NCI-H82 (cell line): Measurements from ENCODE around the gene LMCD1.

Experiments used
- DNase-seq: peaks from one replicate; lab custom pipeline; 2025; lab: John Stamatoyannopoulos, UW

The LMCD1 gene, protein sequence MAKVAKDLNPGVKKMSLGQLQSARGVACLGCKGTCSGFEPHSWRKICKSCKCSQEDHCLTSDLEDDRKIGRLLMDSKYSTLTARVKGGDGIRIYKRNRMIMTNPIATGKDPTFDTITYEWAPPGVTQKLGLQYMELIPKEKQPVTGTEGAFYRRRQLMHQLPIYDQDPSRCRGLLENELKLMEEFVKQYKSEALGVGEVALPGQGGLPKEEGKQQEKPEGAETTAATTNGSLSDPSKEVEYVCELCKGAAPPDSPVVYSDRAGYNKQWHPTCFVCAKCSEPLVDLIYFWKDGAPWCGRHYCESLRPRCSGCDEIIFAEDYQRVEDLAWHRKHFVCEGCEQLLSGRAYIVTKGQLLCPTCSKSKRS

DNA sequence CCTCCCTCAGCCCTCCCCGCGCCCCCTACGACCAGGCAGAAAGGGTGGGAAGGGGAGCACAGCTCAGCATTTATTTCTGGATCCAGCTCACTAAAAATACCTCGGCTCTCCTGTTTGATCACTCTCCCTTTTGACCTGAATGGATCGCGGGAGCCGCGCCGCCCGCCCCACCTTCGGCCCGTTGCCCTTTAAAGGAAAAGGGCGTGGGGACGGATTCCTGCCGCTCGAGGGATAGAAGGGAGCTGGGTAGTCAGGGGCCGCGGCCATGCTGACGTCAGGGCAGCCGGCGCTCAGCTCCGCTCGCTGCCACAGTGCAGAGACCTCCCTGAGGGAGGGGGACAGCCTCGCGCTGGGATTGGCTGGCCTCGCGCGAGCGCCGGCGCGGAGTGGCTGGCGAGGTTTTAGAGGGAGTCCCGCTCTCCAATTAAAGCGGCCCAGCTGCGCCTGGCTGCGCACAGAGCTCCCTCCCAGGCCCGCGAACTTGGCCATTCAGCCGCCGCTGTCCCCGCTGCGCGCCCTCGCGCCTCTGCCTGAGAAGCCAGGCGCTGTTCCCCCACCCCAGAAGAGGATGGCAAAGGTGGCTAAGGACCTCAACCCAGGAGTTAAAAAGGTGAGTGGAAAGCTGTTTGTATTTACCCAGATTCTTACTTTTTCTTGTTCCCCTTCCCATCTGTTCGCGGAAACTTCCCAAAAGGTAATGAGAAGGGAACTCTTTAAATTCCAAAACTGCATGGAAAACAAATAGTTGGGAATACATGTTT lies at the start of gene LMCD1:
LMCD1 (plus strand) TSS at position 453 of the 761 bp plus-strand sequence; CDS start at position 569, 116 bp downstream.
- peak; percentile 95 for DNase-seq

DNA sequence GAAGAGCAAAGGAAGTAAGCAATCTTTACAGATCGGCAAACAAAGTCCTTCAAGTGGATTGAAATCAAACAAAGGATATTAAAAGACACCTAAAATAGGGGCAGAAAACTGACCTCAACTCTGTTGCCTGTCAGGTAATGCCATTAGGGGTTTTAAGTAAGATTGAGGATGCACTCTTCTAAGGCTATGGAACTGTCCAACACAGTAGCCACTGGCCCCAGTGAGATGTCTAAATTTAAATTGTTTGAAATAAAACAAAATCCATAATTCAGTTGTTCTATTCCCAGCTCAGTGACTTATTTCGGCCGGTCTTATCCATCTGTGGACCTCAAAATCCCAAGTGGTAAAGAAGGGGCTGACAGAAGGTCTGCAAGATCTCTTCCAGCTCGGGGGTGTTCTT lies 49.5 kb upstream of the LMCD1 start:
- no peak for DNase-seq

DNA sequence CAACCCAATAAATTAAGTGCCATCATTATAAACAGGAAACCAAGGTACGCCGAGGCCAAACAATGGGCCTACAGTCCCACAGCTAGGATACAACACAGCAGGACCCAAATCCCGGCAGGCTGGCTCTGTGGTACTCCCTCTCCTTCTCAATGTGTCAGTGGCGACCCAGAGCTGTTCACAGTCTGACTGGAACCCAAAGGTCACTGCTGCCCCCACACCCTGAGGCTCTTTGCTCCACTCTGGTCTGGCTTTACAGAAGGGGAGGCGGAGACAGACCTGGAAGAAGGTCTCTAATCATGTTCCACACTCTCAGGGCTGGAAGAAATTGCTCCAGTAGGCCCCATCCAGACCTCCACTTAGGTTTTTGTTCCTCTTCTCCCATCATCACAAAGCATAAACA lies 48.5 kb upstream of the LMCD1 start:
- DNase-seq: no peak

DNA sequence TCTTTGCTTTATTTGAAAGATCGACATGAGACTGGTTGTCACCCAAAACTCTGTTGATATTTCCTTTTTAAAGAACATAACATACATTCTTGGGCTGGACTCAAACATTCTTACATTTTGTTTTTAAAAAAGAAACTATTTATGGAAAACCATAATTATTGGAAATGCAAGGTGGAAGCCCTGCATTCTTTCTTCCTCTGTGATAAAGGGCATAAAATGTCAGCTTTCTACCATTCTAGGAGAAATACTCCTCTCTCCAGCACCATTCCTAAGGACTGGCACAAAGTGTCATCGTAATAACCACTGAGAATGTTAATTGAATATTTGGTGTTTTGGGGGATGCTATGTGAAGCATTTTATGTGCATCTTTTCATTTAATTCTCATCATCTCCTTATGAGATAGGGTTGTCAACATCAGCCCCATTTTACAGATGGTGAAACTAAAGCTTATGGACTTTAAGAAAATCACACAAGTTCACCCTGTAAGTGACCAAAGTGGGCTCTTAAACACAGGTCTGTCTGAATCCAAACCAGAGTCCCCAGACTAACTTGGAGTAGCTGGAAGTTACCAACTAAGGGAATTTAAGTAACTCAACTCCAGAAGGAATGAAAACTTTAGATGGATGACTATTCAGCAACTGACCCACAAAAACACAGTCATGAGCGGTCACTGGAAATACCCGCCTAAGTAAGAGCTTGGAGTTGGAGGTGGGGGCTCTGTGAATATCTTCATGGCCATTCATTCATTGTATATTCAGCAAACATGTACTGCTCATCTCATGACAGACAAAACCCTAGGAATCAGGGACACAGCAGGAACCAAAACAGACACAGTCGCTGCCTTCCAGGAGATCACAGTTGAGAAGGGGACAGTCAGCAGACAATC lies 45.9 kb upstream of the LMCD1 start:
- DNase-seq: no peak

DNA sequence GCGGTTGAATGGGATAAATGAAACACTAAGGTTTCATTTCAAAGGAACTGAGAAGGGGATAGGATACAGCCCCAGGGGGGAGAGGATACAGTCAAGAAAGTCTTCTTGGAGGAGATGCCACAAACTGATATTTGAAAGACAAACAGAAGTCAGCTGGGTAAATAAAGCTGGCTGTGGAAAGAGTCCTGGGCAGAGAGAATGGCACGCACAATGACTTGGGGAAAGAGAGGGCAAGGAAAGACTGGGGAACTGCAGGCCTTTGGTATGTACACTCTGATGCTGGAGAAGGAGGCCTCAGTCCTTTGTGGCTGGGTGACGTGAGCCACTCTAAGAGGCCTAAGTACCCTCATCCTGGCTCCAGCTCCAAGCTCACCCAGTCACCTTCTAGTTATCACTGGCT lies 45.2 kb upstream of the LMCD1 start:
- no peak for DNase-seq

DNA sequence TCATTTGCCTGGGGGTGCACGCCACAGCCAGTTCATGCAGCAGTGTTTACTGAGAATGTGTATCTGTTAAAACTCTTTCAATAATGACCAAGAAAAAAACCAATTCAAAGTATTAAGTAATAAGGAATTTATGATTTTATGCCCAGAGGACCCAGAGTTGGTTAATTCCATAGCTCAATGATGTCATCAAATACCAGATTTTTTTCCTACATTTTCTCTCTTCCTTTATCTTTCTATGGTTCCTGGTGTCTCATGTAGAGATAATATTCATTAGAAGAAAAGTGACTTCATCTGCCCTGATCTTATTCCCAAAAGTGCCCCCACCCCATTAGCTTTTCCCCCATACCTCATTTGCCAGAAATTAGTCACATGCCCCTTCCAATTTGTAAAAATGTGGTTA lies 44.6 kb upstream of the LMCD1 start:
- no peak for DNase-seq

DNA sequence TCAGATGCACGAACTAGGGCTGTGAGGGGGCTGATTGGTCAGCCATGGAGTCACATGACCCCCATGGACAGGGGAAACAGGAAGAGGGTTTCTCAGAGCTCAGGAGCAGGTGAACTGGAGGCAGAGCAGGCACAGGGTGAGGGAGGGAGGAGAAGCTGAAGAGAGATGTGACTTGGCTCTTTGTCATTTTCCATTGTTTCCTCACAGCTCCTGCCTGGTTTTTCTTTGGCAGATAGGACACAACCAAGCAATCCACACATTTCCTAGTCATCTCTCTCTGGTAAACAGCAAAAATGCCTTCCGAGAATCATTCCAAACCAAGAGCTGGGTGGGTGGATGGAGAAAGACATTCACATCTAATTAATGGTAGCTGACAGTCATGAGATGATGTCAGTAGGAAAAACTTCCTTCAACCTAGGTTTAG lies 43.4 kb upstream of the LMCD1 start:
- DNase-seq: no peak

DNA sequence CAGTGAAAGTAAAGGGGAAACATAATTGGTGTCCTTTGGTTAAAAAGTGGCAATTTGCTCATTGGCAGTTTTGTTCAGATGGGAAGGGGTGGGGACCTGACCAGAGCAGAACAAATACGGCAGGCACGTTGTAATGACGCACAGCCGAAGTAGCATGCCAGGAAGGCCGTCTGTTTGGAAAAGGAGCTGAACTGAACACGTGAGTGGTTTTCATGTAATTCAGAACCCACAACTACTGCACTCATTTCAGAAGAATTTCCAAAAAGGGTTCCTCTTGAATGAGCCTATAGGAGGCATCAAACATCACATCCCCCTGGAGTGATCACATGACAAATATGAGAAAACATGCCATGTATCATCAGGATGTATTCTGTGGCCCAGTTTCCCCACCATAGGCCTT lies 42.9 kb upstream of the LMCD1 start:
- no peak for DNase-seq

DNA sequence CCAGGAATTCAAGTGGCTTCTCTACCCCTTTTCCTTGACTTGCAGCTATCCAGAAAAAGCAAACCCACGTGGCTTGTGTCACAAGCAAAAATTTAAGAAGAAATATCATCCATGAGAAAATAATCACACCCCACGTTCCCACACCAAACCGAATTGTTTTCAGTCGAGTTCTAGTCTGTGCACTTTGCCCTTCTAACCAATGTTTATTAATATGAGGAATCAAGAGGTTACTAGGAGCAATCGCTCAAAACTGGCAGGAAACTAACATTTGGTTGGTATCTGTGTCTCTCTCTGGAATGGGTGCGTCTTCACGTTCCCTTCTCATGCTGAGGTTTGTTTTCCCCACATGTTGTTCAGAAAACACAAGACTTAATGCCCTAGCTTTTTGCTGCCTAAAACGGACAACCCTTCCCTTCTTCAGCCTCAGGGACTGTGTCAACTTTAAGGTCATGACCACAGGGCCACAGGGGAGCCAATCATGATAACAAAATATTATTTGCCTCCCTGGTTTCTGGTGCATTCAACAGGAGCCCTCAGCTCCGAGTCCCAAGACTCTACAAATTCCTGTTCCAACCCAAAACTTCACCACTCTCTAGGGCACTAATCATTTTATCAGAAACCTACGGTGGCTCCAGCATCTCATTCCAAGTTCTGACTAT lies 41.4 kb upstream of the LMCD1 start:
- DNase-seq: no peak

DNA sequence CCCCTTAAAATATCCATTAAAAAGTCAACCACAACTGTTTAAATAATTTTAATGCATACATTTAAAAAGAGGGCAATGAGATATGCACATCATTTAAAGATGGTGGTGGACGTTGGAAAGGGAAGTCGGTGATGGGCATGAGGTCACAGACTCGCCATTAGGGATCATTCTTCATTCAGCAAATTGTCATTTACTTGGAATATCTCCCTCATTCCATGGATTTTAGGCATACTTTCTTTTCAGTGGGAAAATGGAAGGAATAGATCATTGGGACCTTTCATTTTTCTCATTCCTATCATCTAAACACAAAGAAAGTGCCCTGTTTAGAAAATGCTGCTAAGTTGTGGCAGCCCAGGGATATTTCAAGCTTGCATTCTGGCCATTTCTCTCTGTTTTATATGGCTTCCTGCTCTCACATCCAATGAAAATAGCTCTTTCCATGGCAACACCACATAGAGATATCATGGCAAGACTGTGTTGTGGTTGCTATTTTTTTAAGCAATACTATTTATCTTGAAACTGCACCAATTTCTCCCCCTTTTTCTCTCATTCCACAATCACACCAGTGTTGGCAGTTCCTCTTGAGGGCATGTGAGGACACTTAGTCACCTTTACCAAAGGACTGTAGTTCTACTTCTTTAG lies 40.7 kb upstream of the LMCD1 start:
- no peak for DNase-seq

DNA sequence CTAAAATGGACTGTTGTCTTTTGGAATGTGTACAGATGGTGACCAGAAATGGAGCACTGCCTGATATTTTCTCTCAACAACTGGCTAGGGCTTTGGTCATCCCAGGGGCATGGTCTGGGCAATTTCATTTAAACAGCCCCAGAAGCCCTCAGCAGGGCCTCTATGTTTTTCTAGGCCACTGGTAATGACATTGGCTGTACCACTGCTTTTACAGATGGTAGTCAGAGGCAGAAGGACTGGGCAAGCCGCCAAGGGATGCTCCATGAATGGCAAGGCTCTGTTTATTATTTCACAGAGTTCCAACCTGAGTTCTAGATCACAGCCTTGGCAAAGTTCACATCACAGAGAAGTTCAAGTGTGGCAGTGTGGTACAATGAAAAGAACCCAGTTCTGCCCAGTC lies 37.0 kb upstream of the LMCD1 start:
- DNase-seq: no peak

DNA sequence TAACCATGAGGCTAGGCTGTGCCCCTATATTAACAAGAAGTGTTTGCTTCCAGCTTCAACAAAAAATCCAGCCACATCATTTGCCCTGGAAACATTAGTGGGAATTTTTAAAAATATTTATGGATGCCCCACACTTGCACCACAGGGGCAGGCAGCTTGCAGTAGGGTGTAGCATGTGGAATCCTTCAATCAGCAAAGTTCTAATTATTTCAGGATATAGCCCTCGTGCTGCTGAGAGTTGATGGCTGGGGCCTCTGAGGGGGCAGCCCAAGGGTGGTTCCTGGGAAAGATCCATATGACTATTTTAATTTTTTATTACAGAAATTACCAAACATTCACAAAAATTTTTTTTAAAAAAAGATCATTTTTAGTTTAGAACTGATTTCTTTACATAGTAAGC lies 35.1 kb upstream of the LMCD1 start:
- DNase-seq: no peak

DNA sequence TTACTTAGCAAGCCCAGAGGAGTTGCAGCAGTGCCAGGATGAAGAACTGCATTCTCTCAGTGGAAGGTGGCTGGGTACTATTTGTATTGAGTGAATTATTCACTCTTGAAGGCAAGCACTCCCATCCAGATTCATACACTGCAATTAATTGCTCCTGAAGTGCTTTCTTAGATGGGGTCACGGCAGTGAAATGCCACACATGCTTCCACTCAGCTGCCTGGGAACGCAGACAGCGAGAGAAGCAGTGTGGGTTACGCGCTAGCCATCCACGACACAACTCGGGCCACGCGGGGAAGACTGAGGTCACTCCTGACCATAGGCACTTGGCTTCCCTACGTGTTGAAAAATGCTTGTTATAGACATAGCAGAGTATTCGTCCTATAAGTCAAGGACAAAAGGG lies 30.8 kb upstream of the LMCD1 start:
- no peak for DNase-seq

DNA sequence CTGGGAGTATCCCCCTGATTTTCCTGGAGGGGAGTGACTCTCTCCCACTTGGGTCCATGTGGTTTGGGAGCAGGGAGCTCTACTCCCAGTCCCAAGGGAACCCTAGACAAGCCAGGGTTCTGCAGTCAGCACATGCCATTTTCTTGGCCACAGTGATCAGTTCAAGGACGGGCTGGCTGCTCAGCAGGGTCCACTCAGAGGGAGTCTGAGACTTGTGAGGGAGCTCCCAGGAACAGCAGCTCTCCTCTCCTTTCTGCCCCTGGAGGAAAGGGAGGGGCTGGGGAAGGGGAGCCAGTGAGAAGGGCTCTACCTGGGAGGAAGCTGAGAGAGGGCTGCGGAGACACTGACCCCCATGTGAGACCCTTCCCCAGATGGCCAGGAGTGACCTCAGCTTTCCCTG lies 29.1 kb upstream of the LMCD1 start:
- DNase-seq: no peak

DNA sequence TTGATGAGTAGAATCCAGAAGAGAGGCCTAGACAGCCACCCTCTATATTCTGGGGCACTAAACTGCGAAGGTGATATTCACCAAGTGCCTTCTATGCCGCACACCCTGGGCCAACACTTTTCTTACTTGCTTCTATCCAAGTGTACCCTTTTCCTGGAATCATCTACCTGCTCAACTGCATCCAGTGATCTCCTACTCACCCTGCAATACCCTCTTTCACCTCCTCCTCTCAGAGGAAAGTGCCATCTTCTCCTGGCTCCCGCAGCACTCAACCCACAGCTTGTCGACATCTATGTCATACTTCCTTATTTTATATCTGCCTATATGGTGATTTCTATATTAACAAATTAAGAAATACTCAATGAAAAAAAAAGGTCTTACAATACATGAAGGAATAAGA lies 28.6 kb upstream of the LMCD1 start:
- DNase-seq: no peak

DNA sequence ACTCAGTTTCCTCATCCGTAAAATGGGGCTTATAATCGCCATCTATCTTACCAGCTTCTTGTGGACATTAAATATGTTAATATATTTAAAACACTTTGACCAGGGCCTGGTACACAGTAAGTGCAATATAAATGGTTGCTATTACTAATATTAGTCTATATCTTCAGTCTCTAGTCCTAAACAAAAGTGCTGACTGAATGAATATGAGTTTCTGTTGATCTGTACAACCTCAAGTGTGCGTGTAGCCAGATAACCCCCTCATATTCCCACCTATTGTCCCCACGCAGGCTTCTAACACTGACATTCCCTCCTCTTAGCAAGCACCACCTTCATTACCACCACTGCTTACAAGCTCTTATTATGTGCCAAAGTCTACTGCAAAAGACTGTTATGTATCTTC lies 27.6 kb upstream of the LMCD1 start:
- DNase-seq: no peak

DNA sequence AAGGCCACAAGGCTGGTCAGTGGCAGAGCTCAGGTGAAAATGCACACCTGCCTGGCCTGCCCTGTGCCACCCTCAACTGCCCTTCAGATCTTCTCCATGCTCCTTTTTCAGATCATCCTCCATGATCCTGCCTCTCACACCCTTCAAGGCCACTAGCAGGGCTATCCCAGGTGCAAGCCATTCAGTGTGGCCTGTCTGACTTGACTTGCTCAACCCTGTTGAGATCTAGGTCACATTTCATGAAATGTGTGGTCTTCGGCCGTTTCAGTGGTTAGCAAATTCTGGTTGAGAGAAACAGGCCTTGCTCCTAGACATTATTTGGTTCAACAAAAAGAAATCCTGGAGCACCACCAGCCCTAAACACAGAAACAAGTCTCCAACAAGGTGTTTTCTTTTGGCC lies 26.6 kb upstream of the LMCD1 start:
- no peak for DNase-seq

DNA sequence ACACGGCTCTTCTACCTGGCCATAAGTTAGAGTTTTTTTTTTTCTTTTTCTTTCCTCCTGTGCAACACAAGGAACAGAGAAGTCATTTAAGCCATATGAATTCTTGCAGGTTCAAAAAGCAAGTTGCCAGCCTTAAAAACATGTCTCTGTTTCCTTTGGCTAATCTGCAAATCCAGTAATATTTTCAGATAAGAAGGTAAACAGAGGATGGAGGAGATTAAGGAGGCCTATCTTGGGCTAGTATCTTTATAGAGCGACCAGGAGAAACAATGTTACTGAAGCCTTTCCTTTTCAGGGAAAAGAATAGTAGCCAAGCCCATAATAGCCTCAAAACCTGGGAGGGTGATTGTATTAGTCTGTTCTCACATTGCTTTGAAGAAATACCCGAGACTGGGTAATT lies 20.9 kb upstream of the LMCD1 start:
- DNase-seq: peak; percentile 7

DNA sequence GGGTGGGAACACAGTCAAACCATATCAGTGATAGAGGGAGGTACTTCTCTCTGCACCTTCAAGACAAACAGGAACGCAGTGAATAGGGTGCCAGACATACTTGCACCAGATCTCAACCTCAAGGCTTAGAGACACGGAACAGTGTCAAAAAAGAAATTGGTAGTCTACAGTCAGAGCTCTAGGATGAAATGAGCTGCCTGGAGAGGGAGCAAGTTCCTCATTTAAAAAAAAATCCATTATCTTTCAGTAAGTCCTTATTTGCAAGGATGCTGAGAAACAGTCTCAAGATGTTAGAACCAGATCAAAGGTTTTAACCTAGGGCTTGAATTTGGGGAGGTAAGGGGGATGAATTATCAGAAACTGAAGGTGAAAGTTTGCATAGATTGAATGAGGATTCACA lies 20.2 kb upstream of the LMCD1 start:
- no peak for DNase-seq

DNA sequence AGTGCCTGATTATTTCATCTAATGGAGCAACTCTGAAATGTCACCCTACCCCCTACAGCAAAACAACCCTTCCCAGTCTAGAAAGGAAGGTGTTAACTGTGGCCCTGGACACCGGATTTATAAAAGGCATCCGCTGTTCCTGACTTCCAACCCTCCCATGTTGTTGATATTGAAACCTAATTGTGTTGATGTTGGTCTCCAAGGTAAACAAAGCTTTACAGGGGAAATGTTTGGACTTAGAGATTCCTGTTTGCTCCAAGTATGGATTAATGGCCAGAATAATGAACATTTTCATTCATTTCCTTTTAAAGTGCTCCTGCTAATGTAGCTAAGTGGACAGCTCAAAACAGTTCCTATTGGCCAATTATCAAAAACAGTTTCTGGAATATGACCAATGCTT lies 19.4 kb upstream of the LMCD1 start:
- DNase-seq: no peak

DNA sequence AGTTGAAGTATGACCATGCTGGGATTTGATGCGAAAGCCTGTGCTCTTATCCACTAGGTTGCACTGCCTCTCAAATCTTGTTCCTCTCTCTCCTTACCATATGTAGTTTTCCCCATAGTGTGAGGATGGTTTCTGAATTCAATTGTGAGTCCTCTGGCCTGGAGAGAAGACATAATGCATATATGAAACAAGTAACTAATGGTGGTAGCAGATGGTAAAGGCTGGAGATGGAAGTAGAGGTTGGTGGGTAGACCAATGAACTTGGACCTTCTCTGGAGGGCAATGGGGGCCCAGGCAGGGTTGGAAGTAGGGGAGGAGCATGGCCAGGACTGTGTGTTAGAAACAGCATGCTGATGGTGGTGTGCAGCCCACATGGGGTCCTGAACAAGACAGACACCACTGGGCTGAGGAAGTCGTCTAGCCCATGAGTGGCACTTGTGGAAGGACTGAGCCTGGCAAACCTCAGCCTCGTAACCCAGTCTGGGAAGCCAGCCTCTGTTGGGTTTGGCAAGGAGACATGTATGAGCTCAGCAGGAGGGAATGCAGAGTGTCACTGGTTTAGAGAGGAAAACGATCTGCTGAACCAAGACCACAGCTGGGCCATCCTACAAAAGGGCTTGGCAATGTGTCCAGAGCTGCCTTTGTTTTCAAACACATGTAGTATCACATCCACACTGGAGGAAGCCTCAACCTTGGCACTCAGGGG lies 18.5 kb upstream of the LMCD1 start:
- DNase-seq: no peak
